ENCODE measurements around the gene SAPCD1. TPM values are rescaled to one million over a fixed set of nuclear protein-coding genes. Genes with fewer than 3 reads are reported as not detected.
A peak's percentile ranks its signal among the peaks of the same experiment; 100 is the strongest.

The SAPCD1 gene
- total and polyA plus RNA-seq, 10 of the 15 experiments (the other 5 are each of a cell fraction or from before 2014, with no cell fraction given) = 1.6 to 13.0 (median 5.4) TPM

GRCh38 chr6:31729515-31729978 lies 32.9 kb upstream of the SAPCD1 start (continued):
- TF ChIP-seq, protein P1, sequence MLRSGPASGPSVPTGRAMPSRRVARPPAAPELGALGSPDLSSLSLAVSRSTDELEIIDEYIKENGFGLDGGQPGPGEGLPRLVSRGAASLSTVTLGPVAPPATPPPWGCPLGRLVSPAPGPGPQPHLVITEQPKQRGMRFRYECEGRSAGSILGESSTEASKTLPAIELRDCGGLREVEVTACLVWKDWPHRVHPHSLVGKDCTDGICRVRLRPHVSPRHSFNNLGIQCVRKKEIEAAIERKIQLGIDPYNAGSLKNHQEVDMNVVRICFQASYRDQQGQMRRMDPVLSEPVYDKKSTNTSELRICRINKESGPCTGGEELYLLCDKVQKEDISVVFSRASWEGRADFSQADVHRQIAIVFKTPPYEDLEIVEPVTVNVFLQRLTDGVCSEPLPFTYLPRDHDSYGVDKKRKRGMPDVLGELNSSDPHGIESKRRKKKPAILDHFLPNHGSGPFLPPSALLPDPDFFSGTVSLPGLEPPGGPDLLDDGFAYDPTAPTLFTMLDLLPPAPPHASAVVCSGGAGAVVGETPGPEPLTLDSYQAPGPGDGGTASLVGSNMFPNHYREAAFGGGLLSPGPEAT (IDR thresholded peaks at IDR 0.05; ENCODE audit: low read depth) = peak; percentile 43; the same call in 1 of the 2 replicates
- TF ChIP-seq YY1 (IDR thresholded peaks at IDR 0.05; ENCODE audit: low read depth, low read length) (peak; percentile 70), PRDM15 (CRISPR knock-in tag; IDR thresholded peaks at IDR 0.05) (no peak), CBX5 (IDR thresholded peaks at IDR 0.05; ENCODE audit: low read depth) (no peak), IRF4 (IDR thresholded peaks at IDR 0.05; ENCODE audit: low read depth, low read length) (no peak), CHD2 (IDR thresholded peaks at IDR 0.05; ENCODE audit: borderline replicate concordance, low read depth, low read length) (peak; percentile 42; the same call in 1 of the 2 replicates), CHD4 (IDR thresholded peaks at IDR 0.05) (no peak), NKRF (conservative IDR thresholded peaks at IDR 0.05) (peak; percentile 62; the same call in 1 of the 2 replicates), SMC3 (IDR thresholded peaks at IDR 0.05; ENCODE audit: borderline replicate concordance, low read length) (peak; percentile 80), RAD21 (IDR thresholded peaks at IDR 0.05; ENCODE audit: insufficient read depth, low read depth, low read length) (peak; percentile 90), SREBF1 (IDR thresholded peaks at IDR 0.05; ENCODE audit: low read length) (no peak), ASH2L (IDR thresholded peaks at IDR 0.05; ENCODE audit: borderline replicate concordance, low read depth) (no peak), MAX (IDR thresholded peaks at IDR 0.05; ENCODE audit: low read depth, low read length) (no peak), TARDBP (IDR thresholded peaks at IDR 0.05; ENCODE audit: borderline replicate concordance) (no peak)
- TF ChIP-seq, protein P2, sequence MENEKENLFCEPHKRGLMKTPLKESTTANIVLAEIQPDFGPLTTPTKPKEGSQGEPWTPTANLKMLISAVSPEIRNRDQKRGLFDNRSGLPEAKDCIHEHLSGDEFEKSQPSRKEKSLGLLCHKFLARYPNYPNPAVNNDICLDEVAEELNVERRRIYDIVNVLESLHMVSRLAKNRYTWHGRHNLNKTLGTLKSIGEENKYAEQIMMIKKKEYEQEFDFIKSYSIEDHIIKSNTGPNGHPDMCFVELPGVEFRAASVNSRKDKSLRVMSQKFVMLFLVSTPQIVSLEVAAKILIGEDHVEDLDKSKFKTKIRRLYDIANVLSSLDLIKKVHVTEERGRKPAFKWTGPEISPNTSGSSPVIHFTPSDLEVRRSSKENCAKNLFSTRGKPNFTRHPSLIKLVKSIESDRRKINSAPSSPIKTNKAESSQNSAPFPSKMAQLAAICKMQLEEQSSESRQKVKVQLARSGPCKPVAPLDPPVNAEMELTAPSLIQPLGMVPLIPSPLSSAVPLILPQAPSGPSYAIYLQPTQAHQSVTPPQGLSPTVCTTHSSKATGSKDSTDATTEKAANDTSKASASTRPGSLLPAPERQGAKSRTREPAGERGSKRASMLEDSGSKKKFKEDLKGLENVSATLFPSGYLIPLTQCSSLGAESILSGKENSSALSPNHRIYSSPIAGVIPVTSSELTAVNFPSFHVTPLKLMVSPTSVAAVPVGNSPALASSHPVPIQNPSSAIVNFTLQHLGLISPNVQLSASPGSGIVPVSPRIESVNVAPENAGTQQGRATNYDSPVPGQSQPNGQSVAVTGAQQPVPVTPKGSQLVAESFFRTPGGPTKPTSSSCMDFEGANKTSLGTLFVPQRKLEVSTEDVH (IDR thresholded peaks at IDR 0.05; ENCODE audit: low read depth, partially characterized antibody) = no peak
- TF ChIP-seq, protein P3, sequence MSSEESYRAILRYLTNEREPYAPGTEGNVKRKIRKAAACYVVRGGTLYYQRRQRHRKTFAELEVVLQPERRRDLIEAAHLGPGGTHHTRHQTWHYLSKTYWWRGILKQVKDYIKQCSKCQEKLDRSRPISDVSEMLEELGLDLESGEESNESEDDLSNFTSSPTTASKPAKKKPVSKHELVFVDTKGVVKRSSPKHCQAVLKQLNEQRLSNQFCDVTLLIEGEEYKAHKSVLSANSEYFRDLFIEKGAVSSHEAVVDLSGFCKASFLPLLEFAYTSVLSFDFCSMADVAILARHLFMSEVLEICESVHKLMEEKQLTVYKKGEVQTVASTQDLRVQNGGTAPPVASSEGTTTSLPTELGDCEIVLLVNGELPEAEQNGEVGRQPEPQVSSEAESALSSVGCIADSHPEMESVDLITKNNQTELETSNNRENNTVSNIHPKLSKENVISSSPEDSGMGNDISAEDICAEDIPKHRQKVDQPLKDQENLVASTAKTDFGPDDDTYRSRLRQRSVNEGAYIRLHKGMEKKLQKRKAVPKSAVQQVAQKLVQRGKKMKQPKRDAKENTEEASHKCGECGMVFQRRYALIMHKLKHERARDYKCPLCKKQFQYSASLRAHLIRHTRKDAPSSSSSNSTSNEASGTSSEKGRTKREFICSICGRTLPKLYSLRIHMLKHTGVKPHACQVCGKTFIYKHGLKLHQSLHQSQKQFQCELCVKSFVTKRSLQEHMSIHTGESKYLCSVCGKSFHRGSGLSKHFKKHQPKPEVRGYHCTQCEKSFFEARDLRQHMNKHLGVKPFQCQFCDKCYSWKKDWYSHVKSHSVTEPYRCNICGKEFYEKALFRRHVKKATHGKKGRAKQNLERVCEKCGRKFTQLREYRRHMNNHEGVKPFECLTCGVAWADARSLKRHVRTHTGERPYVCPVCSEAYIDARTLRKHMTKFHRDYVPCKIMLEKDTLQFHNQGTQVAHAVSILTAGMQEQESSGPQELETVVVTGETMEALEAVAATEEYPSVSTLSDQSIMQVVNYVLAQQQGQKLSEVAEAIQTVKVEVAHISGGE (CRISPR knock-in tag; IDR thresholded peaks at IDR 0.05) = no peak

All from GM12878 (cell line).